Hematopoietic multipotent progenitor cell treated with erythropoietin and hydrocortisone succinate and interleukin-3 and kit ligand, for 8 days (in vitro differentiated cells): Measurements from ENCODE around the gene ZMYM2.

ENCODE experiments used
- DNase-seq: peaks from one replicate; pipeline ENCODE4 v3.0.0-alpha.2; 2015

Gene ZMYM2

DNA sequence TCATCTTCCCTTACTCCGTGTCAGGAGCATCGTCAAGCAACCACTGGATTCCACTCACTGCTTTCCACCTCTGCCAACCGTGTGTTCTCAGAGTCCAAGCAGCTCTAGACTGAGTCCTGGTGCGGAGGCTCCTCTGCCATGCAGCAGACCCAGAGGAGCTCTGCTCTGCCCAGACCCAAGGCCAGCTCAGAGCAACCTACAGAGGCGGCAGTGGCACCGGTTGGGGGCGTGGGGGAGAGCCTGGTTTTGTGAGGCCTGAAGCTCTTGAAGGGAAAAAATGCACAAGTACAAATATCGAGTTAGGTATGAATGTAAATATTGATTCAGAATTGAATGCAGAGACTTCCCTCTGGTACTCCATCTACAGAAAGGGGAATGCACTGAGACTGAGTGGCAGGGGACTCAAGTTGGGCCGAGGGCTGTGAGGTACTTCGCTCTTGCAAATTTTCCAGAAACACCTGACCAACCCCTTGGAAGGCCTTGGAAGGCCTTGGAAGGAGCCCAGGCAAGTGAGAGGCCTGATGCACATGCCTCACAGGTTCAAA is 155.6 kb downstream of the ZMYM2 start:
- no peak for DNase-seq

DNA sequence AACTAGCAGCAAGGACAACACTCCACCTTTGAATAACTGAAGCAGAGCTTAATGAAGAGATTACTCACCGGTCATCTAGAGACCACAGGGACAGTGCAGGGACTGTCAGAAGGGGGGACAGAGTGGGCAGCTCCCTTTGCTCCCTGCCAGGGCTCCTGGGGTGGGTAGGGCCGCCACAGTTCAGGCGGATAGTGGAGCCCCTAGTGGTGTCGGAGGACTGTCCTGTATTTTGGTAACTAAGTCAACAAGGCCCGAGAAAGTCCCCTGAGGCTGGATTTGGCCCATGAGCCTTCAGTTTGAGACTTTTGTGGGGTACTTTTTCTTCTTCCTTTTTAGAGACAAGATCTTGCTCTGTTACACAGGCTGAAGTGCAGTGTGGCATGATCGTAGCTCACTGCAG is 157.7 kb downstream of the ZMYM2 start:
- no peak for DNase-seq

DNA sequence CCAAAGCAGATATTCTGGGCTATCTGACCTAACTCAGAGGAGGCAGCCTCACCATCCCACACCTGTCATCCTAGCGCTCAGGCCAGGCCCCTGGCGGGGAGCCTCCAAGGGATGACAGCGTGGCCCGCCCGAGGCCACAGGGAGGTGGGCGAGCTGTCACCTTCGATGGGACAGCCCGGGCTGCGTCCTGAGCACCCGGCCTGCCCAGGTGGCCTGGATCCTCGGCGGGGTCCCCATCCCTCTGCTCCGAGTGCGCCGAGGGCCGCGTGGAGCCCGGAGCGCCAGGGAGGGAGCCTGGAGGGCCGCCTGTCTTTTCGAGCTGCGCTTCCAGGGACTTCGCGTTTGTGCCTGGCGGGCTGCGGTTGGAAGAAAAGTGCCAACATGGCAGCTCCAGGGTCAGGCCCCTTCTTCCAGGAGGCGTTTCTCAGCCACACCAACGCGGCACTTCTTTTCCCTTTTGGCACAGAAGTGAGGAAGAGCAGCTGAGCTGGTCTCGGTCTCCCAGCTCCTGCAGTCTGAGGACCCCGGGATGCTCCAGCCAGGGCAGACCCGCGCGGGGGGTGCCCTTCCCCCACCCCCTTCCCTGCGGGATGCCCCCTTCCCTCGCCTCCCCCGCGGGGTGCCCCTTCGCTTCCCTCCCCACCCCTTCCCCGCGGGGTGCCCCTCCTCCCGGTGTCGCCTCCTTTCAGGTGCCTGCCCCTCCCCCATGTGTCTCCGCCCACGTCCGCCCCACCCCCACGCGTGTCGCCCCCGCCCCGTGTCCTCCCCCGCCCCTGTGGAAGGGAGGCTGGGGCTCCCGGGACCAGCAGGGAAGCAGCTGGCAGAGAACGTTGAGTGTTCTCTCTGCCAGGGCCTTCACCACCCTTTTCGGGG is 160.0 kb downstream of the ZMYM2 start:
- DNase-seq, result peak; percentile 39

DNA sequence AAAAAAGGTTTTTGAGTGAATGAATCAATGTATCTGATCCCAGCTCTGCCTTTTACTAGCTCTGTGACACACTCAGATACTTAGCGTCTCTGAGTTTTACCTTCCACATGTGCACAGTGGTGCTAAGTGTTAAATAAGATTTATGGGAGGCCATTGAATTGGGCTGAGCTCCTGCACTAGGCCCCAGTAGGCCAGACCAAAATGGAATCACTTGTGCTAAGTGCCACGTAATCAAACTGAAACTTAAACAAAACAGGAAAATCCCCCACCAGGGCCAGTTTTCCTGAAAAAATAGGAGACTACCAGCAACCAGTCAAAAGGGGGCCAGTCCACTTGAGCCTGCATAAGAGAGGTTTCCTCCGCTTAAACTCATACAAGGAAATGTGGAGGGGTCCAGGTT is 161.4 kb downstream of the ZMYM2 start:
- DNase-seq, result no peak

DNA sequence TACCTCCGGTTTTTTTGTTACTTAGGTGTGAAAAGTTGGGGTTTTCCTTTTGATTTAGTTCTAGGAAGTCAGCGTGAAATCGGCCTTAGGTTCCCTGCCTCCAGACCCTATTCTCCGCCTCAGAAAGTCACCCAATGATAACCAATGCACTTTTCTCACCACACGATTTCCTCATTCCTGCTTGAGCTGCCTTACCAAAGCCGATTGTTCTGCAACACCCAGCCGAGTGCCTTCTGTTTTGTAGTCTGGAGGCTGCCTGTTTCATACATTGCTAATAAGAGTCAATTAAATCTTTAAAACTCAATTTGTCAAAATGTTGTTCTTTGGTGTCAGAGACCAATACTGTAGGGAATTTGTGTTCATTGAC is 162.6 kb downstream of the ZMYM2 start:
- no peak for DNase-seq

DNA sequence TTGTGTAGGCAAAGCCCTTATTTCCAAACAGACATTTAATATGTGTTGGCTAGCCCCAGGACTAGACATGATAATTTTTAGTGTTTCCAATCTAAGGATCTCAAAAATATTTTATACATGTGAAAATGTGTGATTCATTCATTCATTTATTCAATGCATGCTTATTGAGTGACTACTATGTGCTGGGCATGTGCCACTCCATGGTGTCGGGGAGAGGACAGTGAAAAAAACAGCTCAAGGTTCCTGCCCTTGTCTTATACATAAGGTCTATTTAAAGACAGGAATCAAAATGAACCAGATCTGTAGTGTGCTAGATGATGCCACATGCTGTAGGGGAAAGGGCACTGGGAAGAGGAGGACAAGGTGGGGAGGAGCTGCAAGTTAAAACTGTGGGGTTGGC is 165.8 kb downstream of the ZMYM2 start:
- no peak for DNase-seq

DNA sequence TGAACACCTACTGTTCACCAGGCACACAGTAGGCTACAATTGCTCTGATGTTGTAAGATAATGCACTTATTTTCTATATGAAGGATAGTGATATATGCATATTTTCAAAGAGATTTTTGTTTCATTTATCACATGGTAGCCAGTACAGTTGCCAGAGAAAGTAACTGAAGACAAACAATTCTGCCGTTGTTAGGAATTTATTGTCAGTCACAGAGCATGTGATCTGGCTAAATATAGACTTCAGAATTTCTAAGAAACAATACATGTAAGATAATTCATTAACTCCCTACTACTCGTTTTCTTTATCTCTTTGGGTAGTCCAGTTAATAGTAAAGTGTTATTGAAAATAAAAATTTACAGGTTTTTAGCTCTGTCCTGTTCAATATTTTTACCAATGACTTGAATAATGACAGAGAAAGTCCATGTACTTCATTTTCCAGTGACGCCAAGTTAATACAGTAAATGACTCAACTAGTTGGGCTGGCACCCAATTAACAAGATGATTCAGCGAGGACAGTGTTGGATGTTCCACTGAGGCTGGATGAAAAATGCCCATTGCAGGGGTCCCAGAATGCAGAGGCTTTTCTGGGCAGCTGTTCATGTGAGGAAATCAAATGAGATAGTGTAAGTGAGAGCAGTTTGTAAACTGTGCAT is 166.7 kb downstream of the ZMYM2 start:
- peak; percentile 34 for DNase-seq

DNA sequence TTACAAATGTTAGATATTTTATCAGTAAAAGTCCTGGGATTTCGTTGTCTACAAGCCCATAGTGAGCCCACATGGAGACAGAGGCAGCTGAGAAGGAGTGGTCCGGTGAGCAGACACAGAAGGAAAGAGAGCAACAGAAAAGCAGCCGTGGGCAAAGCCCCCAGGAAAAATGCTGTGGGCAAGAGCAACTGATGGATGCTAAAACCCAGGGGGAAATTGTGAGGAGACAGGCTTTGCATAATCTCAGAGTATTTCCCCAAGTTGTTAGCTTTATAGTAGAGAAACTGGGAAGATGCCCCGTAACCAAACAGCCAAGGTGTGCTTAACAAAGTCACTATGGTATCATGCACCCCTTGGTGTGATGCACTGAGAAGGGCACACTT is 167.2 kb downstream of the ZMYM2 start:
- DNase-seq, result no peak

DNA sequence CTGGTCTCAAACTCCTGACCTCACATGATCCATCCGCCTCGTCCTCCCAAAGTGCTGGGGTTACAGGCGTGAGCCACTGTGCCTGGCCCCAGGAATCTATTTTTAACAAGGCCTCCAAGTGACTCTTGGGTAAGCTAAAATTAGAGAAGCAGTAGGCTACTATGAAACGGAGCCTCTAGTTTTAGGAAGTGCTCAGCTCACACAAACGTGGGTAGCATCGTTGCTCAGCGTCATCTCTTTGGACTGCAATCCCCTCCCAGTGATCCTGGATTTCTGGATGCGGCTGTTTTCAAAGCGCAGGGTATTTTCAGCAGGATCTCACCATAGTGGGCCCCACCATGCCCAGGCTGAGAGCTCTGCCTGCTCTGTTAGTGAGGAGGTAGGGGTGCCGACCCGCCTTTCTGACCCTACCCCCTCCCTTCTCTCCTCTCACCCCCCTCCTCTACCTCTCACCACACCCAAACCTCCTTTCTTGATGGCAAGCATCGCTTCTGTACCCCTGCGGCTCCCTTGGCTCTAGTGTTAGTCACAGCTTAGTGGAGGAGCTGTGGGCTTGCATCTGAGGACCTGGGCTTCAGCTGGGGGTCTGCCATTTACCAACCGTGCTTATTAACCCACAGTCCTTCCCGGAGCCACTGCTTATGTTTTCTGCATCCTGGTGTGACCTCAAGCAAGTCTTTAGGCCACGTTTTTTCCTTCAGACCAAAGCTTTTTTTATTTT is 168.2 kb downstream of the ZMYM2 start:
- no peak for DNase-seq

DNA sequence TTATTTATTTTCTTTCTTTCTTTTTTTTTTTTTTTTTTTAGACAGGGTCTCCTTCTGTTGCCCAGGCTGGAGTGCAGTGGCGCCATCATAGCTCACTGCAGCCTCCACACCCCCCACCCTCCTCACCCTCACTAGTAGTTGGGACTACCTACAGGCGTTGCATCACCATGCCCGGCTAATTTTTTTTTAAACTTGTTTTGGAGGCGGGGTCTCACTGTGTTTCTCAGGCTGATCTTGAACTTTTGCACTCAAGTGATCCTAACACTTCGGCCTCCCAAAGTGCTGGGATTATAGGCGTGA is 168.7 kb downstream of the ZMYM2 start:
- peak; percentile 28 for DNase-seq

DNA sequence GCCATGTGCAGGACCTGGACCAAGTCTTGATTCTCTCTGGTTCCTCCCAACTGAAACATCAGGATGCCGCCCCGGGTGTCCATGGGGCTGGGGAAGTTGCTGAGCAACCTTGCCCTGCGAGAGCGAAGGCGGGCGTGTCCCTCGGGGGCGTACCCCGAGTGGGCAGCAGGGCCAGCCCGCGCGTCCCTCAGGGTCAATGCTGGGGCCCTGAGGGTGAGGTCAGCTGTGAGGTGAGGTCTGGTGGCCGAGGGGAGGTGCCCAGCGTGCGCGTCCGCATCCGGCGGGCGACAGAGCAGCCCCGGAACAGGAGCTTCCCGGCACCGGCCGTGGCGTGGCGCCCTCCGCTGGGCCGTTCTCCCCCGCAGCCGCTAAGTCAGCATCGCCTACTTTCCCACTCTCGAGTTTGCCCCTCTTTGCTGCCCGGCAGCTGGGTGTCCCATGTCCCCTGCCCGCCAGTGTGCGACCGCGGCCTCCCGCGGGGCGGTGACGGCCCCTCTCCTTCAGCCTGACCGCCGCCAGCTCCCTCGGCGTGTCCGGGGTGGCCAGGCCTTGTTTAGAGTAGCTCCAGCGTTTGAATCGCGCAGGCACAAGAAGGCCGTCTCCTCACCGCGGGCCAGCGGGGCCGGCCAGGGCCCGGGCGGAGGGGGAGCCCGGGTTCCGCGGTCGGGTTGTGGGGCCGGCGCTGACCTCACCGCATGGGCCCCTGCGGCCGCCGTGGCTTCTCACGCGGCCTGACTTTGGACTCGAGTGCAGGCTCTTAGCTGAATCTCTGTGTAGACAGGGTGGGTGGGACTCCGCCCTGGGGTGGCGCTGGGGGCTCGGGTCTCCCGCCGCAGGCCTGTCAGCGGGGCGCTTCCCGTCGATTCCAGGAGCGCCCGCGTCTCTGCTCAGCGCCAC is 169.3 kb downstream of the ZMYM2 start:
- peak; percentile 35 for DNase-seq

DNA sequence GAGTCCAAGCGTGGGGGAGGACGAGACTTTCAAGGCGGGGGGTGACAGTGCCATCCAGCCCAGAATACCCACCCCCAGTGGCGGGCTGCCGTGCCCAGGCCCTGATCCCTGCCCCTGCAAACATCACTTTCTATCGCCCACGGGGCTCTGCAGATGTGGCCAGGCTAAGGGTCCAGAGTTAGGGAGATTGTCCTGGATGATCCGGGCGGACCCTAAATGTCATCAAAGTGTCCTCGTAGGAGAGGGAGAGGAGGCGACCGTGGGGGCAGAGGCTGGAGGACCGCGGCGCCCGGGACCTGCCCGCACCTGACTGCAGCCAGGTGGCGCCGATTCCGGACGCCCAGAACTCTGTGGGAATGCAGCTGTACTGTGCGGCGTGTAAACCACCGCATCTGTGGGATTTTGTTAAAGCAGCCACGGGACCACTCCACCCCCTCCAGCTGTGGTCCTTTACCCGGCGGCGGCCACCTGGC is 170.0 kb downstream of the ZMYM2 start:
- no peak for DNase-seq

DNA sequence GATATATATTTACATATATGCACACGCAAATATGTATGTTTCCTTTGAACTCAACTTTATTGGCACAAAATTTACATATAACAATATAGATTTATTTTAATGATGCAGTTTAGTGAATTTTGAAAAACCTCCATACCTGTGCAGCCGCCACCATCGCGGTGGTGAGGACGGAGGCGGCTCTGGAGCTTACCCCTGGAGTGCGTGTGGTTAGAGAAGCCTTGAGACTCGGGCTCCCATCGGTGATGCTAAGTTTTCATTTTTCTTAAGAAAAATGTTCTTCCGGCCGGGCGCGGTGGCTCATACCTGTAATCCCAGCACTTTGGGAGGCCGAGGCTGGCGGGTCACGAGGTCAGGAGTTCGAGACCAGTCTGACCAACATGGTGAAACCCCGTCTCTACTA is 170.5 kb downstream of the ZMYM2 start:
- no peak for DNase-seq

DNA sequence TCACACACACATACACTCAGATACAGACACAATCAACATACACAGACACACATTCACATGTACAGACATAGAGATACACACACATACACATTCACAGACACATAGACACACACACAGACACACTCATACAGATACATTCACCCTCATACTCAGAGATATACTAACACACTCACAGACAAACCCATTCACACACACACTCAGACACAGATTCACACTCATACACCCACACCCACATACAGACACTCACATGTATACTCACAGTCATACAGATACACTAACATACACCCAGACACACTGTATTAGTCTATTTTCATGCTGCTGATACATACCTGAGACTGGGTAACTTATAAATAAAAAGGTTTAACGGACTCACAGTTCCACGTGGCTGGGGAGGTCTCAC is 171.5 kb downstream of the ZMYM2 start:
- no peak for DNase-seq

DNA sequence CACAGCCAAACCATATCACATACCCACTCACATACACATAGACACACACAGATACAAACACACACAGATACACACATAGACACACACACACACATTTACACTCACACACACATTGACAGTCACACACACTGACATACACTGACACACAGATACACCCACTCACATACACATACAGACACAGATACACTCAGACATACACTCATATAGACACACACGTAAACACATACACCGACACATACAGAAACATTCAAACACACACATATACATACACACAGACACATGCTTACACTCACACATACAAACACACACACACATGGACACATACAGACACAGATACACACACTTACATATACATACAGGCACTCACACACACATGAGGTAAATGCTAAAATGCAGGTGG is 172.1 kb downstream of the ZMYM2 start:
- DNase-seq, result no peak

DNA sequence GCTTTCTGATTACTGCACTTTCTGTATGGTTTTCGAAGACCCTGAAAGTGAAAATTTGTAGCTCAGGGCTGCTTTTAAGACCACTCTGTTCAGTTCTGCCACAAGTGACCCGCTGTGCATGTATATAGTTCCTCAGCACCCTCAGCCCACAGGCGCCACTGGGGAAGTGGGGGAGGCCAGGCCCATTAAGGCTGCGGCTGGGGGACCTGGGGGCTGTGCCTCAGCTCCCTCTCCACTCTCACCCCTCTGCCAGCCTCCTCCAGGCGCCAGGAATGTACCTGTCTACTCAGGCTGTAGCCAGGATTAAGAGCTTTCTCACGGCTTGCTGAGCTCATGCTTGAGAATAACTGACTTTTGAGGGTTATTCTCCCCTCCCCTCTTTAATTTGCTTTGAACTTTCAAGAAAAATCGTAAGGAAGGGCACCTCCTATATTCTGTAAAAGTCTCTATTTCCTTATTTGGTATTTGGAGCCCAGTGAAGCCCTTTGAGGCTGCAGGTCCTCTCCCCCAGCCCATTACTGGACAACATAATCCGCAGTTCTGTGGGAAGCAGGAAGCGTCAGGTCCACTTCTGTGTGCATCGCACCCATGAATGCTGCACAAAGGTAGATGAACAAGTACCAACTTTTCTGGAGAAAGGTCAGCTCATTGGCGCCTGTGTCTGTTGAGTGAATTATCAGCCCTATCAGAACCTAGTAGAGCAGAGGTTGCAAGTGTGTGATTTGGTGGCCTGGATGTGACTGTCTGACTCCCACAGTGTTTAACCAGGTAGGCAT is 172.7 kb downstream of the ZMYM2 start:
- no peak for DNase-seq

DNA sequence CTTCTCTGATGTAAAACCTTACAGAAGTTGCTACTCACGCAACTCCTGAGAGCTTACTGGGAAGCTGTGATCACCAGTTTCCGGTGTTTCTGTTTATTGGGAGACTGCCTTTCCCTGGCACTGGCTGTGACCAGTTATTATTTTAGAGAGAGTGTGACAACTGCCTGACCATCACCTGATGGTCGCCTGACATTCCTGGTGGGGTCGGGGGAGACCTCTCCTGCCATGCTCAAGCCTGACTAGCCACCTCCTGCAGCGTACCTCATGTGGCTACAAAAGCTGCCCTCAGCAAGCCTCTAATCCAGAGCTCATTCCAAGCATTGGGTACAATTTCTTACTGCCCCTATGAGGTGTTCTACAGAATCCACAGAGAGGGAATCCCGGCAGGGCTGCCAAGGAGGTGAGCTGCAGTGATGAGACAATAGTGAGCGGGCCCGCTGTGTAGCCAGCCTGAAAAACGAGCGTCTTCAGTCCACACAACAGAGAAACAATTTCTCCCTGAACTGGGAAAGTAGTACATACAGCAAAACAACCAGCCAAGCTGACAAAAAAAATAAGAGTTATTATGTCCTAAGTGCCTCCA is 173.6 kb downstream of the ZMYM2 start:
- no peak for DNase-seq

DNA sequence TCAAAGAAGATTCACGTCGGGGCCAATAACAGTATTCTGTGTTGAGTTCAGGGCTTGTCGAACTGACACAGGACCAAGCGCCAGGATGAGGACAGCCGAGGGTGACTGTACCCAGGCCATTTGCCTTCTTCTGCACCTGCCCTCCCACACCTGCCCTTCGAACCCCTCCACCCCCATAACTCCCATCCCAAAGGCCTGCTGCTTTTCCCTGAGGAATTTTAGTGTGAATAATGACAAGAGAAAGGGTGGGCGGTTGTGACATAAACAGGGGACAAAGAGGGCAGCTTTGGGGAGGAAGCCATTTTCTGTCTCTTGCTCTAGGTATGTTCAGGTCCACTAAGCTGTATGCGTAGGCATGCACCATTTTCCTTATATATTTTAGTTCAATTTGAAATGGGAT is 176.2 kb downstream of the ZMYM2 start:
- no peak for DNase-seq

DNA sequence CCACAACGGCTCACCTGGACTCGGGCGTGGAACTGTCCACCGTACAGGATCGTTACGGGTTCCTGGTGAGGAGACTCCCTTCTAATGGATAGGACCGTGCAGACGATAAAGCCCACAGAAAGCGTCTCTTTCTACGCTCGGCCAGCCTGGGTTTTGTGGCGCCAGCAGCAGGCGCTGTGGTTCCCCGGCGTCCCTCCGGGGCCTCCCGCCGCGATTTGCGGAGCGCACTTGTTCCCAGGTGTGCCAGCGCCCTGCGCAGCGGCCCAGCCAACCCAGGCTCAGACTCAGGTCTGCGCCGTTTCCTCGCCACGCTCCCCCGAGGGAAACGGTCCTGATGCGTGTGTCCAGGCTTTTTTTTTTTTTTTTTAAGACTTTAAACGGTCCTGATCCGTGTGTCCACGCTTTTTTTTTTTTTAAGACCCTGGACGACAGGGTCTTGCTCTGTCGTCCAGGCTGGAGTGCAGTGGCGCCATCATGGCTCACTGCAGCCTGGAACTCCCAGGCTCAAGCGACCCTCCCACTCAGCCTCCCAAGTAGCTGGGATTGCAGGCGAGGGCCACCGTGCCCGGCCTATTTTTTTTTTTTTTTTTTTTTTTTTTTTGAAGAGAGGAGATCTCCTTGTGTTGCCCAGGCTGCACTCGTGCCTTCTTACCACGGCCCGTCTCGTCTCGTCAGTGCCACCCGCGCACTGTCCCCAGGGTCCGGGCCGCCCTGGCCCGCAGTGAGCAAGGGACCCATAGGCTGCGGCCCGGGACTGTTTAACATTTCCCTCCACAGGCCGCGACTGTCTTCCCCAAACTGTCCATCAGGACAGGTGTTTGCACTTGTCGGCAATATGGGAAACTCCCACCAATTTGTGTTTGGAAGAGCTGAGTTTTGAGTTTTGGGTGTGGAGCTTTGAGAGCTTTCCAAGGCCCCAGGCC is 178.5 kb downstream of the ZMYM2 start:
- DNase-seq, result peak; percentile 36

DNA sequence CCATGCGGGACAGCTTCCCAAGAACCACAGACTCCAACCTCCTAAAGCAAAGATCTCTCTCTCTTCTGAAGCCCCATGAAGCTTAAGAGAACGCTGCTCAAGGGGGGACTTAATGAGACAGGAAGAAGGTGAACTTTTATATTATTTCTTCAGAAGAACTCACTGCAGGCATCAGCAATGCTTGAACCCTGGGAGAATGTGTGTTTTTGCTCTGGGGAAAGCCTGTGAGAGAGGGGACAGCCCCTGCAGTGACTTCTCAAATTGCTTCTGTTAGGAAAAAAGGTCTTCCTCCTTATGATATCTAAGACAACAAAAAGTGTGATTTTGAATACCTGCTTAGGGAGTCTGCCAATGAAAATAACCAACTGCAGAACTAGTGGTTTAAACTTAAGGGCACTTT is 179.3 kb downstream of the ZMYM2 start:
- no peak for DNase-seq
